Spleen (tissue), 7 donors: ENCODE data around the gene BAG5.

ENCODE experiments used
- POLR2A ChIP-seq, 3 donors: fragments of 450-650 bp; IDR thresholded peaks; one replicate each; pipeline ENCODE4 v1.5.1; 2017; ENCODE audit warnings: antibody characterized with exemption in 3 of 3, mild to moderate bottlenecking in 1 of 3
- POLR2AphosphoS5 ChIP-seq, 3 donors: sonication (generic); formaldehyde crosslinking; IDR thresholded peaks; one replicate each; pipeline ENCODE4 v1.5.1; 2017; ENCODE audit warnings: antibody characterized with exemption in 3 of 3
- TF ChIP-seq, protein P1 (sequence below), 11 experiments: fragments of 200-600 bp in 7 of 11; fragments of 450-650 bp in 4 of 11; sonication (generic) in 4 of 11; IDR thresholded peaks in 8 of 11; conservative IDR thresholded peaks in 3 of 11; 1 replicate in 7 of 11; 2 replicates in 4 of 11; pipeline versions ENCODE4 v1.4.0 to v1.8.0; 2016 to 2021; ENCODE audit warnings: antibody characterized with exemption in 11 of 11, inconsistent platforms in 4 of 11, mild to moderate bottlenecking in 1 of 11
- donor health status: DM: no; HTN: no; CAD: no; lungs with moderate emphysema.
- donor health status: DM: no; HTN: no; CAD: no.
- donor health status: DM: no; HTN: no; CAD: no.

DNA sequence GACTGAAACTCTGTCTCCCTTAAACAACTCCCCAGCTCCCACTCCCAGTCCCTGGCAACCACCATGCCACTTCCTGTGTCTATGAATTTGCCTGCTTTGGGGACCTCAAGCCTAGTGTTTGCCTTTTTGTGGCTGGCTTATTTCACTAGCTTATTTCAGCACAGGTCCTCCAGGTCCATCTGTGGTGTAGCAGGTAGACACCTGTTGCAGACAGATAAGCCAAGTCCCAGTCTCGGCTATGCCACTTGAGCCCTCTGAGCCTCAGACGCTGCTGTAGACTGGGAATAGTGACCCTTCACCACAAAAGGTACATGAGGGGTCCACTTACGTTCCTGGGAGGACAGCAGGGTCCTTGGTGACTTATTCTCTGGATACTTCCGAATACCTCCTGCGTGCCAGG lies 42.2 kb upstream of the BAG5 start:
- TF ChIP-seq, protein P1, sequence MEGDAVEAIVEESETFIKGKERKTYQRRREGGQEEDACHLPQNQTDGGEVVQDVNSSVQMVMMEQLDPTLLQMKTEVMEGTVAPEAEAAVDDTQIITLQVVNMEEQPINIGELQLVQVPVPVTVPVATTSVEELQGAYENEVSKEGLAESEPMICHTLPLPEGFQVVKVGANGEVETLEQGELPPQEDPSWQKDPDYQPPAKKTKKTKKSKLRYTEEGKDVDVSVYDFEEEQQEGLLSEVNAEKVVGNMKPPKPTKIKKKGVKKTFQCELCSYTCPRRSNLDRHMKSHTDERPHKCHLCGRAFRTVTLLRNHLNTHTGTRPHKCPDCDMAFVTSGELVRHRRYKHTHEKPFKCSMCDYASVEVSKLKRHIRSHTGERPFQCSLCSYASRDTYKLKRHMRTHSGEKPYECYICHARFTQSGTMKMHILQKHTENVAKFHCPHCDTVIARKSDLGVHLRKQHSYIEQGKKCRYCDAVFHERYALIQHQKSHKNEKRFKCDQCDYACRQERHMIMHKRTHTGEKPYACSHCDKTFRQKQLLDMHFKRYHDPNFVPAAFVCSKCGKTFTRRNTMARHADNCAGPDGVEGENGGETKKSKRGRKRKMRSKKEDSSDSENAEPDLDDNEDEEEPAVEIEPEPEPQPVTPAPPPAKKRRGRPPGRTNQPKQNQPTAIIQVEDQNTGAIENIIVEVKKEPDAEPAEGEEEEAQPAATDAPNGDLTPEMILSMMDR (IDR thresholded peaks at IDR 0.05 in 8 of 11, conservative IDR thresholded peaks at IDR 0.05 in 3 of 11): no peak
- TF ChIP-seq POLR2AphosphoS5 (IDR thresholded peaks at IDR 0.05) (no peak), POLR2A (IDR thresholded peaks at IDR 0.05) (no peak)
